ENCODE measurements around the gene RBM42. TPM values are rescaled to one million over a fixed set of nuclear protein-coding genes. Genes with fewer than 3 reads are reported as not detected.

Gene RBM42
- total and polyA plus RNA-seq, 9 of the 15 experiments (the other 6 are each of a cell fraction or from before 2014, with no cell fraction given) = 5.7 to 149 (median 32.4) TPM

- TF ChIP-seq JUND (IDR thresholded peaks at IDR 0.05; ENCODE audit: borderline replicate concordance, low read depth, low read length) = peak; percentile 75
- peak; percentile 57; the same call in 1 of the 3 replicates for TF ChIP-seq JUND (tag; IDR thresholded peaks at IDR 0.05; ENCODE audit: borderline replicate concordance, low read depth, low read length)
- TF ChIP-seq XRCC4 (IDR thresholded peaks at IDR 0.05; ENCODE audit: extremely low read depth, insufficient read depth, insufficient read length) = no peak
- TF ChIP-seq THAP12 (CRISPR knock-in tag; IDR thresholded peaks at IDR 0.05) = no peak
- no peak for TF ChIP-seq ATF4 (CRISPR knock-in tag; IDR thresholded peaks at IDR 0.05)
- no peak for TF ChIP-seq ESRRA (IDR thresholded peaks at IDR 0.05; ENCODE audit: borderline replicate concordance, low read depth)
- no peak for TF ChIP-seq ZSCAN32 (CRISPR knock-in tag; IDR thresholded peaks at IDR 0.05)
- 0 out of 4 replicates have a peak, but pooled peaks of 1 of the 2 experiments have one; percentile 31 for TF ChIP-seq MAZ (CRISPR knock-in tag; conservative IDR thresholded peaks at IDR 0.05 in 1 of 2, IDR thresholded peaks at IDR 0.05 in 1 of 2)
- peak; percentile 85 for TF ChIP-seq ZBTB12 (CRISPR knock-in tag; IDR thresholded peaks at IDR 0.05)
- TF ChIP-seq ZC3H11A (IDR thresholded peaks at IDR 0.05; ENCODE audit: low read depth, low read length) = no peak
- no peak for TF ChIP-seq ZNF280B (CRISPR knock-in tag; IDR thresholded peaks at IDR 0.05)
- no peak for TF ChIP-seq BCLAF1 (IDR thresholded peaks at IDR 0.05; ENCODE audit: borderline replicate concordance in 1 of 2, control insufficient read depth in 1 of 2, low read depth in 2 of 2, low read length in 1 of 2)
- TF ChIP-seq IRF2 (CRISPR knock-in tag; IDR thresholded peaks at IDR 0.05) = no peak
- no peak for TF ChIP-seq IRF1 (CRISPR knock-in tag; IDR thresholded peaks at IDR 0.05; ENCODE audit: borderline replicate concordance)
- TF ChIP-seq SNRNP70 (optimal IDR thresholded peaks at IDR 0.05; ENCODE audit: low read depth, low read length) = no peak
- peak; percentile 64 for TF ChIP-seq ARID1B (IDR thresholded peaks at IDR 0.05)
Measured at GRCh38 chr19:35641515-35642151, 12.8 kb downstream of the RBM42 start, which contains the start of gene ETV2 (continued).

All from K562 (cell line).